ENCODE results near the gene ARID5A. TPM values are rescaled to one million over a fixed set of nuclear protein-coding genes. Genes with fewer than 3 reads are reported as not detected.
"Not testable (repeated sequence)": the region's sequence is repeated elsewhere in the genome, so short reads cannot be mapped to it uniquely, and the experiment has no call there.

ARID5A gene
- total RNA-seq, 1 donor from 2014 or later = 9.6 TPM

- DNase-seq (ENCODE audit: low read depth in 2 of 2) = peak in 1 of 2 donors; percentile 67
Measured at GRCh38 chr2:96554293-96555145, 18.0 kb downstream of the ARID5A start.

GRCh38 chr2:96555146-96555610, 18.6 kb downstream of the ARID5A start:
- no peak for DNase-seq (ENCODE audit: low read depth in 2 of 2)

- peak in 1 of 2 donors; percentile 43 for DNase-seq (ENCODE audit: low read depth in 2 of 2)
Measured at GRCh38 chr2:96556441-96557330, 20.1 kb downstream of the ARID5A start.

GRCh38 chr2:96557421-96557820, 20.9 kb downstream of the ARID5A start:
- DNase-seq (ENCODE audit: low read depth in 2 of 2) = not testable (repeated sequence)

GRCh38 chr2:96558061-96558460, 21.5 kb downstream of the ARID5A start:
- DNase-seq (ENCODE audit: low read depth in 2 of 2) = no peak

GRCh38 chr2:96558485-96558884, 21.9 kb downstream of the ARID5A start:
- DNase-seq (ENCODE audit: low read depth in 2 of 2) = no peak

- no peak for DNase-seq (ENCODE audit: low read depth in 2 of 2)
Measured at GRCh38 chr2:96564026-96564425, 27.5 kb downstream of the ARID5A start.

- no peak for DNase-seq (ENCODE audit: low read depth in 2 of 2)
Measured at GRCh38 chr2:96564563-96564962, 28.0 kb downstream of the ARID5A start.

- DNase-seq (ENCODE audit: low read depth in 2 of 2) = no peak
Measured at GRCh38 chr2:96565111-96565510, 28.6 kb downstream of the ARID5A start.

- DNase-seq (ENCODE audit: low read depth in 2 of 2) = no peak
Measured at GRCh38 chr2:96568094-96568493, 31.5 kb downstream of the ARID5A start.

GRCh38 chr2:96574364-96574763, 37.8 kb downstream of the ARID5A start:
- DNase-seq (ENCODE audit: low read depth in 2 of 2) = no peak

GRCh38 chr2:96575785-96576456, 39.4 kb downstream of the ARID5A start:
- DNase-seq (ENCODE audit: low read depth in 2 of 2) = no peak

- no peak for DNase-seq (ENCODE audit: low read depth in 2 of 2)
Measured at GRCh38 chr2:96577501-96577900, 40.9 kb downstream of the ARID5A start.

GRCh38 chr2:96578731-96579130, 42.2 kb downstream of the ARID5A start:
- no peak for DNase-seq (ENCODE audit: low read depth in 2 of 2)

- DNase-seq (ENCODE audit: low read depth in 2 of 2) = no peak
Measured at GRCh38 chr2:96579422-96579821, 42.9 kb downstream of the ARID5A start.

- peak in 1 of 2 donors; percentile 54 for DNase-seq (ENCODE audit: low read depth in 2 of 2)
Measured at GRCh38 chr2:96580771-96581170, 44.2 kb downstream of the ARID5A start.

- no peak for DNase-seq (ENCODE audit: low read depth in 2 of 2)
Measured at GRCh38 chr2:96584017-96584416, 47.5 kb downstream of the ARID5A start.

GRCh38 chr2:96587843-96588242, 51.3 kb downstream of the ARID5A start:
- no peak for DNase-seq (ENCODE audit: low read depth in 2 of 2)

- DNase-seq (ENCODE audit: low read depth in 2 of 2) = no peak
Measured at GRCh38 chr2:96591054-96591453, 54.5 kb downstream of the ARID5A start.

GRCh38 chr2:96591494-96591893, 54.9 kb downstream of the ARID5A start:
- no peak for DNase-seq (ENCODE audit: low read depth in 2 of 2)

- DNase-seq (ENCODE audit: low read depth in 2 of 2) = no peak
Measured at GRCh38 chr2:96594282-96594681, 57.7 kb downstream of the ARID5A start.

- no peak for DNase-seq (ENCODE audit: low read depth in 2 of 2)
Measured at GRCh38 chr2:96594691-96595152, 58.2 kb downstream of the ARID5A start.
